Embryonic facial prominence (tissue), 1 donor: Measurements from ENCODE around the gene OR13C3.
"Not testable (repeated sequence)": the region's sequence is repeated elsewhere in the genome, so short reads cannot be mapped to it uniquely, and the experiment has no call there.

Source experiments
- DNase-seq: peaks from one replicate; pipeline ENCODE4 v3.0.0-alpha.2; 2016; ENCODE audit errors: extremely low spot score

The OR13C3 gene

GRCh38 chr9:104536756-104537155 is at the start of gene OR13C3:
Gene OR13C3, minus strand, starts transcription at chr9:104536856. Its CDS starts 133 bp downstream, at chr9:104536723.
- no peak for DNase-seq

- no peak for DNase-seq
These were observed 43.9 kb upstream of the OR13C3 start for GRCh38 chr9:104580562-104580961.

- no peak for DNase-seq
These were observed 40.6 kb upstream of the OR13C3 start for GRCh38 chr9:104577263-104577662.

GRCh38 chr9:104575456-104575855 is 38.8 kb upstream of the OR13C3 start:
- DNase-seq: no peak

GRCh38 chr9:104572612-104573011 is 36.0 kb upstream of the OR13C3 start:
- no peak for DNase-seq

GRCh38 chr9:104568868-104569267 is 32.2 kb upstream of the OR13C3 start, which contains the start of gene OR13C8:
Gene OR13C8, plus strand, starts transcription at chr9:104569168. Its CDS starts 0 bp downstream, at chr9:104569168.
- no peak for DNase-seq

- DNase-seq: no peak
These were observed 27.7 kb upstream of the OR13C3 start for GRCh38 chr9:104564358-104564757.

- DNase-seq: no peak
These were observed 20.4 kb upstream of the OR13C3 start for GRCh38 chr9:104556830-104557634.

GRCh38 chr9:104555521-104555920 is 18.9 kb upstream of the OR13C3 start:
- no peak for DNase-seq

- no peak for DNase-seq
These were observed 16.6 kb upstream of the OR13C3 start for GRCh38 chr9:104553261-104553660.

GRCh38 chr9:104544644-104545043 is 8.0 kb upstream of the OR13C3 start:
- DNase-seq: no peak

GRCh38 chr9:104539275-104539674 is 2.6 kb upstream of the OR13C3 start:
- DNase-seq: no peak

- no peak for DNase-seq
These were observed 9.5 kb downstream of the OR13C3 start, which contains the start of gene OR13C4 for GRCh38 chr9:104527109-104527508. Gene OR13C4, minus strand, starts transcription at chr9:104527209. Its CDS starts 0 bp downstream, at chr9:104527209.

- not testable (repeated sequence) for DNase-seq
These were observed 16.4 kb downstream of the OR13C3 start for GRCh38 chr9:104520241-104520640.

- no peak for DNase-seq
These were observed 21.8 kb downstream of the OR13C3 start for GRCh38 chr9:104514901-104515300.

GRCh38 chr9:104506565-104506964 is 30.1 kb downstream of the OR13C3 start:
- no peak for DNase-seq

GRCh38 chr9:104503963-104504362 is 32.7 kb downstream of the OR13C3 start, which contains the start of gene OR13F1:
Gene OR13F1, plus strand, starts transcription at chr9:104504263. Its CDS starts 0 bp downstream, at chr9:104504263.
- DNase-seq: no peak

- no peak for DNase-seq
These were observed 33.2 kb downstream of the OR13C3 start for GRCh38 chr9:104503440-104503839.

GRCh38 chr9:104494808-104495207 is 41.8 kb downstream of the OR13C3 start:
- DNase-seq: no peak
